IMR-90 (cell line): ENCODE data around the gene DNAJC6. TPM values are rescaled to one million over a fixed set of nuclear protein-coding genes. Genes with fewer than 3 reads are reported as not detected.

Source experiments
- ATAC-seq: fragments of 200-7000 bp; cut with Tn5 transposase; 2 replicates; pipeline ENCODE4 v1.9.1; 2020; ENCODE audit warnings: low read depth, mild to moderate bottlenecking, moderate library complexity
- BruUV-seq: library from RNA; stranded (reverse); fragments of 400-500 nt; replicated peaks from 2 replicates; lab custom pipeline; 2021; lab: Mats Ljungman, UMichigan
- CTCF ChIA-PET: fragments of 300-600 bp; formaldehyde crosslinking; extraction: SDS; loops from one replicate; lab custom pipeline; 2021; ENCODE audit warnings: antibody characterized with exemption; lab: Yijun Ruan, JAX
- POLR2A ChIA-PET: fragments of 300-600 bp; sonication (Branson Sonifier 250); formaldehyde crosslinking; loops from one replicate; lab custom pipeline; 2022; ENCODE audit warnings: antibody characterized with exemption; ENCODE audit not compliant: unreplicated experiment; lab: Charles Lee
- DNase-seq: peaks from one replicate; pipeline ENCODE4 v3.0.0; 2013
- H2AFZ ChIP-seq: replicated peaks from 2 replicates; pipeline ENCODE3; 2013; ENCODE audit warnings: low read length, mild to moderate bottlenecking; ENCODE audit not compliant: poor library complexity
- H2AK5ac ChIP-seq: 2 replicates; pipeline ENCODE4 v1.6.1; 2013; ENCODE audit warnings: low read depth, low read length, inconsistent platforms
- H2AK9ac ChIP-seq: replicated peaks from 2 replicates; pipeline ENCODE3; 2013; ENCODE audit warnings: mild to moderate bottlenecking, low read depth, low read length, moderate library complexity; ENCODE audit not compliant: poor library complexity
- H2BK120ac ChIP-seq: 2 replicates; pipeline ENCODE4 v1.6.1; 2013; ENCODE audit warnings: low read depth, low read length, inconsistent platforms
- H2BK15ac ChIP-seq: 3 replicates; pipeline ENCODE4 v1.6.1; 2013; ENCODE audit warnings: low read depth, low read length, inconsistent platforms
- H2BK20ac ChIP-seq: 2 replicates; pipeline ENCODE4 v1.6.1; 2013; ENCODE audit warnings: low read depth, mild to moderate bottlenecking, inconsistent platforms, low read length, moderate library complexity
- H2BK5ac ChIP-seq: 2 replicates; pipeline ENCODE4 v1.6.1; 2013; ENCODE audit warnings: mild to moderate bottlenecking, low read depth, low read length, inconsistent platforms; ENCODE audit not compliant: poor library complexity, severe bottlenecking
- H3K14ac ChIP-seq: replicated peaks from 2 replicates; pipeline ENCODE4 v1.6.1; 2013; ENCODE audit warnings: low read depth, low read length, inconsistent platforms
- H3K18ac ChIP-seq: 2 replicates; pipeline ENCODE4 v1.6.1; 2013; ENCODE audit warnings: low read depth, low read length, control low read depth
- H3K23ac ChIP-seq: 2 replicates; pipeline ENCODE4 v1.6.1; 2013; ENCODE audit warnings: low read depth, low read length, inconsistent platforms
- H3K27ac ChIP-seq: 2 replicates; pipeline ENCODE4 v1.5.1; 2013; ENCODE audit warnings: mild to moderate bottlenecking, control low read depth, low read length; ENCODE audit not compliant: insufficient read depth
- H3K27me3 ChIP-seq: 2 replicates; pipeline ENCODE4 v1.6.1; 2013; ENCODE audit warnings: low read length; ENCODE audit not compliant: control insufficient read depth, insufficient read depth
- H3K36me3 ChIP-seq: 2 replicates; pipeline ENCODE4 v1.6.1; 2013; ENCODE audit warnings: low read length, mixed read lengths; ENCODE audit not compliant: control insufficient read depth, insufficient read depth
- H3K4ac ChIP-seq: 2 replicates; pipeline ENCODE4 v1.6.1; 2013; ENCODE audit warnings: low read depth, low read length, inconsistent platforms
- H3K4me1 ChIP-seq: 2 replicates; pipeline ENCODE4 v1.6.1; 2013; ENCODE audit warnings: low read length, mixed read lengths; ENCODE audit not compliant: control insufficient read depth, insufficient read depth
- H3K4me2 ChIP-seq: 2 replicates; pipeline ENCODE4 v1.6.1; 2013; ENCODE audit warnings: low read depth, mild to moderate bottlenecking, control low read depth, low read length, moderate library complexity
- H3K4me3 ChIP-seq: 2 replicates; pipeline ENCODE4 v1.5.1; 2013; ENCODE audit warnings: low read depth, mild to moderate bottlenecking, control low read depth, low read length, moderate library complexity; ENCODE audit not compliant: insufficient read depth
- H3K56ac ChIP-seq: 2 replicates; pipeline ENCODE4 v1.6.1; 2013; ENCODE audit warnings: low read length, inconsistent platforms; ENCODE audit not compliant: insufficient read depth; ENCODE audit errors: extremely low read depth
- H3K79me1 ChIP-seq, 2 experiments: 2 replicates each; pipeline ENCODE4 v1.6.1; 2013; ENCODE audit warnings: low read length in 2 of 2, inconsistent platforms in 1 of 2, low read depth in 1 of 2
- H3K9ac ChIP-seq: 2 replicates; pipeline ENCODE4 v1.6.1; 2013; ENCODE audit warnings: low read depth, low read length, control low read depth
- H3K9me1 ChIP-seq: 2 replicates; pipeline ENCODE4 v1.6.1; 2013; ENCODE audit warnings: low read length, inconsistent platforms; ENCODE audit not compliant: insufficient read depth
- H3K9me3 ChIP-seq: 2 replicates; pipeline ENCODE4 v1.6.1; 2013; ENCODE audit warnings: low read length; ENCODE audit not compliant: control insufficient read depth, insufficient read depth
- H4K20me1 ChIP-seq: 2 replicates; pipeline ENCODE4 v1.6.1; 2013; ENCODE audit warnings: low read length, inconsistent platforms; ENCODE audit not compliant: insufficient read depth
- H4K5ac ChIP-seq: 2 replicates; pipeline ENCODE4 v1.6.1; 2013; ENCODE audit warnings: mild to moderate bottlenecking, low read depth, low read length, control low read depth
- H4K8ac ChIP-seq, 2 experiments: 2 replicates each; pipeline ENCODE4 v1.6.1; 2013; ENCODE audit warnings: low read depth in 2 of 2, low read length in 2 of 2, control low read depth in 1 of 2, inconsistent platforms in 1 of 2
- H4K91ac ChIP-seq: 2 replicates; pipeline ENCODE4 v1.6.1; 2013; ENCODE audit warnings: low read depth, low read length, inconsistent platforms; ENCODE audit not compliant: insufficient read depth
- BHLHE40 ChIP-seq: fragments of 150-350 bp; IDR thresholded peaks from 2 replicates; pipeline ENCODE4 v1.6.1; 2016; ENCODE audit warnings: mild to moderate bottlenecking, low read depth, low read length
- CEBPB ChIP-seq: IDR thresholded peaks from 2 replicates; pipeline ENCODE4 v1.6.1; 2012; ENCODE audit warnings: low read depth, low read length, improper control_type of control experiment
- CHD1 ChIP-seq: IDR thresholded peaks from 2 replicates; pipeline ENCODE4 v1.6.1; 2012; ENCODE audit warnings: low read depth, low read length, improper control_type of control experiment
- CTCF ChIP-seq: conservative IDR thresholded peaks from 2 replicates; pipeline ENCODE4 v1.5.1; 2012; ENCODE audit warnings: mild to moderate bottlenecking, low read depth, low read length, improper control_type of control experiment
- ELK1 ChIP-seq: fragments of 150-350 bp; IDR thresholded peaks from 2 replicates; pipeline ENCODE4 v1.6.1; 2016; ENCODE audit warnings: low read depth, mild to moderate bottlenecking, low read length, moderate library complexity, borderline replicate concordance
- FOS ChIP-seq: fragments of 150-350 bp; IDR thresholded peaks from 2 replicates; pipeline ENCODE4 v1.6.1; 2016; ENCODE audit warnings: low read depth, low read length
- MAFK ChIP-seq: IDR thresholded peaks from 2 replicates; pipeline ENCODE4 v1.6.1; 2012; ENCODE audit warnings: low read depth, low read length, improper control_type of control experiment
- POLR2A ChIP-seq: IDR thresholded peaks from 2 replicates; pipeline ENCODE4 v1.6.1; 2012; ENCODE audit warnings: mild to moderate bottlenecking, low read depth, low read length
- RCOR1 ChIP-seq: IDR thresholded peaks from 2 replicates; pipeline ENCODE4 v1.6.1; 2012; ENCODE audit warnings: mild to moderate bottlenecking, low read length, improper control_type of control experiment; ENCODE audit not compliant: insufficient replicate concordance
- RFX5 ChIP-seq: IDR thresholded peaks from 2 replicates; pipeline ENCODE4 v1.8.0; 2012; ENCODE audit warnings: low read depth, mild to moderate bottlenecking, low read length, moderate library complexity
- SMC3 ChIP-seq: fragments of 150-350 bp; IDR thresholded peaks from 2 replicates; pipeline ENCODE4 v1.6.1; 2016; ENCODE audit warnings: low read depth, mild to moderate bottlenecking, antibody characterized with exemption, low read length, moderate library complexity
- USF2 ChIP-seq: fragments of 150-350 bp; IDR thresholded peaks from 2 replicates; pipeline ENCODE4 v1.6.1; 2017; ENCODE audit warnings: mild to moderate bottlenecking, antibody characterized with exemption, low read length, low read depth
- dilution Hi-C: fragments of 300-500 bp; cut with HindIII; formaldehyde crosslinking; loops from one replicate; pipeline ENCODE4 v1.14.3; 2018; ENCODE audit warnings: low sequenced_read_pairs; ENCODE audit not compliant: unreplicated experiment
- in situ Hi-C: fragments of 300-500 bp; cut with MboI; formaldehyde crosslinking; loops from 3 replicates; pipeline ENCODE4 v1.14.3; 2019; ENCODE audit warnings: low sequenced_read_pairs, inconsistent platforms, mixed read lengths
- intact Hi-C: fragments of 100-400 bp; cut with micrococcal nuclease; formaldehyde crosslinking; loops from 2 replicates; pipeline ENCODE4 v1.10.0; 2022
- polyA plus RNA-seq, 3 experiments: library from polyadenylated mRNA; depleted of rRNA; stranded (reverse); fragments of >200 nt; gene quantifications; 2 replicates each; pipeline ENCODE4 v1.2.3, GENCODE V29; 2012; ENCODE audit warnings: low replicate concordance in 1 of 3
- total RNA-seq: library from RNA; depleted of rRNA; stranded (reverse); fragments of >200 nt; gene quantifications from 2 replicates; pipeline ENCODE4 v1.2.3, GENCODE V29; 2012

DNAJC6 gene
- total and polyA plus RNA-seq, 2 of the 4 experiments (the other 2 are of a cell fraction), result 0.05 to 0.18 TPM

- intact Hi-C loops (no loop called here), dilution Hi-C loops (no loop called here), in situ Hi-C loops (no loop called here)
- Histone ChIP-seq H4K8ac (no peak overlapping the region), H4K91ac (no peak overlapping the region), H3K56ac (no peak overlapping the region), H2BK120ac (no peak overlapping the region), H3K18ac (no peak overlapping the region), H3K27ac (no peak overlapping the region), H2BK15ac (no peak overlapping the region), H3K9me1 (no peaks in the 10 kb centered on the region), H3K9ac (no peak overlapping the region), H3K36me3 (no peaks in the 10 kb centered on the region), H4K20me1 (no peaks in the 10 kb centered on the region), H3K79me1 (no peaks in the 10 kb centered on the region), H3K23ac (no peak overlapping the region), H3K27me3 (no peaks in the 10 kb centered on the region), H3K14ac (no peak overlapping the region), H3K4me2 (no peak overlapping the region), H3K4me1 (no peaks in the 10 kb centered on the region), H4K5ac (no peak overlapping the region), H3K9me3 (no peaks in the 10 kb centered on the region), H2BK5ac (no peak overlapping the region), H2AK5ac (no peak overlapping the region), H3K4ac (no peak overlapping the region), H2AK9ac (no peak overlapping the region), H3K4me3 (no peak overlapping the region), H2AFZ (no peak overlapping the region), H2BK20ac (no peak overlapping the region)
- DNase-seq (no peak), ATAC-seq (no peak)
- ChIA-PET CTCF (interaction anchor here (0.6 kb wide), 1 partner anchor 233 kb away, joined by 3 read pairs; no protein-coding TSS in a partner anchor), POLR2A (no interaction called here)
- BruUV-seq, result no TSS peak
- no peak for TF ChIP-seq MAFK
- TF ChIP-seq CEBPB, result no peak
- no peak for TF ChIP-seq POLR2A
- TF ChIP-seq SMC3, result no peak
- no peak for TF ChIP-seq RCOR1
- no peak for TF ChIP-seq CTCF
- no peak for TF ChIP-seq FOS
- TF ChIP-seq BHLHE40, result no peak
- no peak for TF ChIP-seq ELK1
- no peak for TF ChIP-seq CHD1
- no peak for TF ChIP-seq USF2
- no peak for TF ChIP-seq RFX5
Measured at GRCh38 chr1:65289449-65289848, 19.9 kb upstream of the DNAJC6 start.
